NOMO-1 treated with dmso at 0.1 percent for 144 hours (cell line): ENCODE results near the gene SRC.

Experiments
- DNase-seq: peaks from one replicate; lab custom pipeline; 2025; ENCODE audit not compliant: unreplicated experiment; lab: John Stamatoyannopoulos, UW

SRC gene

GRCh38 chr20:37422791-37423286, 76.9 kb downstream of the SRC start:
- DNase-seq: no peak

- DNase-seq: no peak
Observed at GRCh38 chr20:37423545-37423944, 77.6 kb downstream of the SRC start.

- no peak for DNase-seq
Observed at GRCh38 chr20:37424062-37424851, 78.3 kb downstream of the SRC start.

- DNase-seq: no peak
Observed at GRCh38 chr20:37425103-37425625, 79.2 kb downstream of the SRC start.

GRCh38 chr20:37426106-37426505, 80.2 kb downstream of the SRC start:
- no peak for DNase-seq

GRCh38 chr20:37426978-37427377, 81.0 kb downstream of the SRC start:
- no peak for DNase-seq

- DNase-seq: no peak
Observed at GRCh38 chr20:37430044-37430443, 84.1 kb downstream of the SRC start.

- no peak for DNase-seq
Observed at GRCh38 chr20:37430778-37431460, 85.0 kb downstream of the SRC start.

- no peak for DNase-seq
Observed at GRCh38 chr20:37431786-37432185, 85.8 kb downstream of the SRC start.

- no peak for DNase-seq
Observed at GRCh38 chr20:37432606-37433005, 86.7 kb downstream of the SRC start.

- DNase-seq: no peak
Observed at GRCh38 chr20:37435607-37436006, 89.7 kb downstream of the SRC start.

- DNase-seq: no peak
Observed at GRCh38 chr20:37436527-37437186, 90.7 kb downstream of the SRC start.

GRCh38 chr20:37437676-37438075, 91.7 kb downstream of the SRC start:
- no peak for DNase-seq

- no peak for DNase-seq
Observed at GRCh38 chr20:37438464-37439222, 92.7 kb downstream of the SRC start.

GRCh38 chr20:37439223-37439933, 93.4 kb downstream of the SRC start:
- DNase-seq: no peak

GRCh38 chr20:37441023-37441422, 95.1 kb downstream of the SRC start:
- no peak for DNase-seq

GRCh38 chr20:37442547-37442946, 96.6 kb downstream of the SRC start:
- DNase-seq: no peak

GRCh38 chr20:37442986-37443385, 97.0 kb downstream of the SRC start:
- DNase-seq: no peak

- no peak for DNase-seq
Observed at GRCh38 chr20:37443596-37443995, 97.7 kb downstream of the SRC start.

- no peak for DNase-seq
Observed at GRCh38 chr20:37445041-37445440, 99.1 kb downstream of the SRC start.
